OCI-LY3 (cell line): Measurements from ENCODE around the gene PSMF1.

Experiments used
- EZH2phosphoT487 ChIP-seq: fragments of 200-600 bp; shearing (Covaris generic); IDR thresholded peaks from 2 replicates; pipeline ENCODE4 v1.6.1; 2018; ENCODE audit warnings: antibody characterized with exemption, mixed run types, low read depth
- TF ChIP-seq, protein P1 (sequence below): fragments of 200-600, 300-600 bp; sonication (generic); IDR thresholded peaks from 2 replicates; pipeline ENCODE4 v1.5.1; 2014; ENCODE audit warnings: antibody characterized with exemption, low read length, low read depth

DNA sequence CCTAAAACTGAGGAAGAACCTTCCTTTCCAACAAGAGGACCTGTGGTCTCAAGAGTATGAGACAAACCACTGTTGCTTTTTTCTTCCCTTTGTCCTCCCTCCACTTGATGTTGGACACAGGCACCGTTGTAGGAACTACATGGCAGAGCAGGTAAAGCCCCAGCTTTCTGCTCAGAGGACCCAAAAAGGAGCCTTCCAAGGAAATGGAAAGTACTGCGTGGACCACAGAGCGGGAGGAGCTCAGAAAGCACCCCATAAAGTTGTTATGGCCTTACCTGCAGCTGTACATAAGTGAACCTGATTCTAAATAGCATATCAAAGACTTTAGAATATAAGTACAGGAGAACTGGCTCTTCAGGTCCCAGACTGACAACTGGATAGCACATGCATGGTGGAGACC, 36.9 kb downstream of the PSMF1 start:
- TF ChIP-seq, protein P1, sequence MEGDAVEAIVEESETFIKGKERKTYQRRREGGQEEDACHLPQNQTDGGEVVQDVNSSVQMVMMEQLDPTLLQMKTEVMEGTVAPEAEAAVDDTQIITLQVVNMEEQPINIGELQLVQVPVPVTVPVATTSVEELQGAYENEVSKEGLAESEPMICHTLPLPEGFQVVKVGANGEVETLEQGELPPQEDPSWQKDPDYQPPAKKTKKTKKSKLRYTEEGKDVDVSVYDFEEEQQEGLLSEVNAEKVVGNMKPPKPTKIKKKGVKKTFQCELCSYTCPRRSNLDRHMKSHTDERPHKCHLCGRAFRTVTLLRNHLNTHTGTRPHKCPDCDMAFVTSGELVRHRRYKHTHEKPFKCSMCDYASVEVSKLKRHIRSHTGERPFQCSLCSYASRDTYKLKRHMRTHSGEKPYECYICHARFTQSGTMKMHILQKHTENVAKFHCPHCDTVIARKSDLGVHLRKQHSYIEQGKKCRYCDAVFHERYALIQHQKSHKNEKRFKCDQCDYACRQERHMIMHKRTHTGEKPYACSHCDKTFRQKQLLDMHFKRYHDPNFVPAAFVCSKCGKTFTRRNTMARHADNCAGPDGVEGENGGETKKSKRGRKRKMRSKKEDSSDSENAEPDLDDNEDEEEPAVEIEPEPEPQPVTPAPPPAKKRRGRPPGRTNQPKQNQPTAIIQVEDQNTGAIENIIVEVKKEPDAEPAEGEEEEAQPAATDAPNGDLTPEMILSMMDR = no peak
- TF ChIP-seq EZH2phosphoT487 = no peak
